GM18499 (cell line): ENCODE results near the gene SYT13.

Source experiments
- ATAC-seq: cut with Tn5 transposase; IDR thresholded peaks from one replicate; pipeline ENCODE4 v1.9.1; 2021; ENCODE audit warnings: moderate number of reproducible peaks; ENCODE audit not compliant: insufficient read depth, unreplicated experiment

SYT13 gene

DNA sequence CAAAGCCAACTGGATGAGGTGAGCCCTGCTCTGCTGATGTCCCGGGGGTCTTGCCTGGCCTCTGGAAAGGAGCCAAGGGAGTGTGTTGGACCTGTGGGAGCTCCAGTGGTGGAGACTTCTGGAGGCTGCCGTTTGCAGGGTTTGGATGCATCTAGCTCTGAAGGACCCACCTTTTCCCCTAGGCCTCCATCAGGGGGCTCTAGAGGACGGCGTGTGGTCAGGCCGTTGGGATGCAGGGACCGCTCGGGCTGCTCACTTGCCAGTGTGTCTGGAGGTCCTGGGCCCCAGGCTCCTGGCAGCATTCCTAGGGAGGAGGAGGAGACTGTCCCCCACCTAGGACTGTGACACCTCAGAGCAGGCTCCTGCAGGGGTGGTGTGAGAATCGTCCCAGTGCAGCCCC lies 81.4 kb downstream of the SYT13 start:
- ATAC-seq, result no peak

DNA sequence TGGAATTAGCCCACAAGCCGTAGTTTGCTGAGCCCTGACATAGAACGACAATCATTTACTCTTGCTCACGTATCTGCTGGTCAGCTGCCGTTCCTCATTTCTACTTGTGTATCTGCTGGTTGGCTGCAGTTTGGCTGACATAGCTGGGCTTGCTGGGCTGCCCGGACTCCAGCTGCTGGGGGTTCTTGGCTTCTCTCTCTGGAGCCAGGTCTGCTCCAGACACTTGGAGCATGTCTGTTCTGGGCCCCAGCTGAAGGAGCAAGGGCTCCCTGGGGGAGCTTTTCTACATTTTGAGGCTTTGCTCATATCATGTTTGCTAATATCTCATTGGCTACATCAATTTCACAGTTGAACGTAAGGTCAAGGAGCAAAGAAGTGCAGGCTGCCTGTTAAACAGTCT lies 92.4 kb downstream of the SYT13 start:
- no peak for ATAC-seq
